ENCODE results near the gene KAZN.

DNA sequence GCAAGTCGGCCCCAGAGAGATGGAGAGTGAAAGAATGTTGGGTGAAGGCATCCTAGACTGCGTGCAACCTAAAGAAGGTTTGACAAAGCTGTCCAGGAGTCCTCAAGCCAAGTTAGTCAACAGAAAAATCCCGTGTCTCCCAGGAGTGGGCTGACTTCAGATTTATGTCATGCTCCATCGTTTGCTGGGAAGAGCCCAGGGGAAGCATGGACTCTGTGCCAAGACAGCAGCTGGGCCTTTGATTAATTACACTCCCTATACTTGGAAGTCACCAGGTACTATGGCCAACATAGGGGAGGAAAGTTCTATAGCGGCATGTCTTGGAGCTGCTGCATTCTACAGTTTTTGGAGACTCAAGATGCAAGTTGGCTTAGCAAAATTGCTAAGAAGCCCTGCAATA lies 247.4 kb downstream of the KAZN start:
- TF ChIP-seq, protein P1, sequence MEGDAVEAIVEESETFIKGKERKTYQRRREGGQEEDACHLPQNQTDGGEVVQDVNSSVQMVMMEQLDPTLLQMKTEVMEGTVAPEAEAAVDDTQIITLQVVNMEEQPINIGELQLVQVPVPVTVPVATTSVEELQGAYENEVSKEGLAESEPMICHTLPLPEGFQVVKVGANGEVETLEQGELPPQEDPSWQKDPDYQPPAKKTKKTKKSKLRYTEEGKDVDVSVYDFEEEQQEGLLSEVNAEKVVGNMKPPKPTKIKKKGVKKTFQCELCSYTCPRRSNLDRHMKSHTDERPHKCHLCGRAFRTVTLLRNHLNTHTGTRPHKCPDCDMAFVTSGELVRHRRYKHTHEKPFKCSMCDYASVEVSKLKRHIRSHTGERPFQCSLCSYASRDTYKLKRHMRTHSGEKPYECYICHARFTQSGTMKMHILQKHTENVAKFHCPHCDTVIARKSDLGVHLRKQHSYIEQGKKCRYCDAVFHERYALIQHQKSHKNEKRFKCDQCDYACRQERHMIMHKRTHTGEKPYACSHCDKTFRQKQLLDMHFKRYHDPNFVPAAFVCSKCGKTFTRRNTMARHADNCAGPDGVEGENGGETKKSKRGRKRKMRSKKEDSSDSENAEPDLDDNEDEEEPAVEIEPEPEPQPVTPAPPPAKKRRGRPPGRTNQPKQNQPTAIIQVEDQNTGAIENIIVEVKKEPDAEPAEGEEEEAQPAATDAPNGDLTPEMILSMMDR (IDR thresholded peaks at IDR 0.05 in 8 of 11, conservative IDR thresholded peaks at IDR 0.05 in 3 of 11), result no peak
- TF ChIP-seq POLR2AphosphoS5 (IDR thresholded peaks at IDR 0.05) (no peak), POLR2A (IDR thresholded peaks at IDR 0.05) (no peak)
